Measurements from ENCODE around the gene LRRC55.

GRCh38 chr11:57148621-57149020 is 33.1 kb upstream of the LRRC55 start:
- TF ChIP-seq POLR2A (IDR thresholded peaks at IDR 0.05; ENCODE audit: borderline replicate concordance, extremely low read depth, insufficient read depth, insufficient read length) (no peak), CTCF (IDR thresholded peaks at IDR 0.05 in 2 of 3, conservative IDR thresholded peaks at IDR 0.05 in 1 of 3; ENCODE audit: borderline replicate concordance in 1 of 3, insufficient read depth in 1 of 3, low read depth in 2 of 3, low read length in 2 of 3) (no peak), POLR2AphosphoS5 (IDR thresholded peaks at IDR 0.05; ENCODE audit: low read depth, low read length) (no peak), RAD21 (IDR thresholded peaks at IDR 0.05; ENCODE audit: low read depth) (no peak), YY1 (IDR thresholded peaks at IDR 0.05; ENCODE audit: extremely low read depth, insufficient replicate concordance, low read depth, low read length) (no peak), ELF1 (IDR thresholded peaks at IDR 0.05; ENCODE audit: borderline replicate concordance, low read depth) (no peak)
